Astrocyte of the cerebellum (primary cell): ENCODE results near the gene TOPAZ1.
"Not testable (repeated sequence)": the region's sequence is repeated elsewhere in the genome, so short reads cannot be mapped to it uniquely, and the experiment has no call there.

ENCODE experiments used
- DNase-seq: peaks from one replicate; pipeline ENCODE4 v3.0.0-alpha.2; 2011; ENCODE audit warnings: low read depth
- H3K4me3 ChIP-seq: 2 replicates; pipeline ENCODE4 v1.5.1; 2011; ENCODE audit warnings: mild to moderate bottlenecking, low read depth, low read length, moderate library complexity
- CTCF ChIP-seq: IDR thresholded peaks from 2 replicates; pipeline ENCODE4 v1.5.1; 2012; ENCODE audit warnings: low read length, low read depth, moderate library complexity, mild to moderate bottlenecking; ENCODE audit errors: missing control alignments
- in situ Hi-C: cut with HindIII; loops from 2 replicates; pipeline ENCODE4 v1.10.0; 2017; ENCODE audit warnings: low sequenced_read_pairs

The TOPAZ1 gene

GRCh38 chr3:44339181-44340057 is 97.7 kb downstream of the TOPAZ1 start:
- peak overlapping the region; percentile 71 for H3K4me3 ChIP-seq
- TF ChIP-seq CTCF, result no peak
- no peak for DNase-seq
- in situ Hi-C loops, result no loop called here

GRCh38 chr3:44340058-44340395 is 98.3 kb downstream of the TOPAZ1 start:
- H3K4me3 ChIP-seq, result no peak overlapping the region
- in situ Hi-C loops, result no loop called here
- no peak for DNase-seq
- no peak for TF ChIP-seq CTCF

GRCh38 chr3:44342176-44342790 is 100.6 kb downstream of the TOPAZ1 start:
- in situ Hi-C loops, result no loop called here
- no peak overlapping the region for H3K4me3 ChIP-seq
- peak; percentile 74 for DNase-seq
- no peak for TF ChIP-seq CTCF

- no peak for TF ChIP-seq CTCF
- in situ Hi-C loops, result no loop called here
- no peak overlapping the region for H3K4me3 ChIP-seq
- DNase-seq, result no peak
Observed at GRCh38 chr3:44343421-44343820, 101.7 kb downstream of the TOPAZ1 start.

- in situ Hi-C loops, H3K4me3 ChIP-seq, DNase-seq: not testable (repeated sequence)
Observed at GRCh38 chr3:44346590-44346989, 104.9 kb downstream of the TOPAZ1 start.

GRCh38 chr3:44348993-44349392 is 107.3 kb downstream of the TOPAZ1 start:
- in situ Hi-C loops, result no loop called here
- TF ChIP-seq CTCF, result no peak
- no peak overlapping the region for H3K4me3 ChIP-seq
- DNase-seq, result no peak

GRCh38 chr3:44353355-44353924 is 111.8 kb downstream of the TOPAZ1 start:
- in situ Hi-C loops, result no loop called here
- H3K4me3 ChIP-seq, result no peak overlapping the region
- no peak for TF ChIP-seq CTCF
- no peak for DNase-seq
